Activated T-helper 17 cell treated with anti-CD3 and anti-CD28 coated beads, Interleukin-2, amount 50 U/mL, for 72 hours (primary cell): ENCODE measurements around the gene CD163L1. TPM values are rescaled to one million over a fixed set of nuclear protein-coding genes. Genes with fewer than 3 reads are reported as not detected.

Source experiments
- ATAC-seq: fragments of 150-1000 bp; cut with Tn5 transposase; replicated peaks from 2 replicates; pipeline ENCODE4 v1.10.0; 2021; ENCODE audit warnings: mild to moderate bottlenecking, moderate library complexity
- H3K27ac Mint-ChIP-seq: one replicate; pipeline ENCODE4 v1.8.0; 2022; ENCODE audit warnings: mixed read lengths
- H3K27me3 Mint-ChIP-seq: one replicate; pipeline ENCODE4 v1.8.0; 2022; ENCODE audit warnings: mixed read lengths
- H3K36me3 Mint-ChIP-seq: one replicate; pipeline ENCODE4 v1.8.0; 2022; ENCODE audit warnings: low read depth, mild to moderate bottlenecking, mixed read lengths
- H3K4me1 Mint-ChIP-seq: one replicate; pipeline ENCODE4 v1.8.0; 2022; ENCODE audit warnings: mixed read lengths
- H3K4me3 Mint-ChIP-seq: one replicate; pipeline ENCODE4 v1.8.0; 2022; ENCODE audit warnings: mild to moderate bottlenecking, mixed read lengths
- H3K9me3 Mint-ChIP-seq: one replicate; pipeline ENCODE4 v1.8.0; 2022; ENCODE audit warnings: mixed read lengths
- total RNA-seq, 2 donors: library from RNA; stranded (reverse); gene quantifications; one replicate each; pipeline ENCODE4 v1.2.3, GENCODE V29; 2022

The CD163L1 gene
- total RNA-seq, 2 donors from 2014 or later: not detected

DNA sequence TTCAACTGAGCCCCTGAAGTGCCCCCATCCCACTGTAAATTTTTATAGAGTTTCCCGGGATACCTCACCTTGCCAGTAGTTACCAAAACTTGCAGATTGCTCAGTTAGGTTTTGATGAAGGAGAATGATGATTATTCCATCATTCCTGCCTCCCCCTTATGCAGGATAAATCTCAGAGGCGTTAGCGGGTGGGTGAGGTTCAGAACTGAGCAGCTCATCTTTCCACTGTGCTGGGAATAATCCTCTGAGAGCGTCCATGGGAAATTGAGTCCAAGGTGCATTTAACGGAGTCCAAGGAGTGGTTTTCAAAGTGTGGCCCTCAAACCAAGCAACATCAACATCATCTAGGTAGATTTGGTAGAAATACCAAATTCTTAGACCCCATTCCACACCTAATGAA, 121.4 kb downstream of the CD163L1 start:
- no peak overlapping the region for H3K4me3 Mint-ChIP-seq
- H3K4me1 Mint-ChIP-seq: no peaks in the 10 kb centered on the region
- H3K27me3 Mint-ChIP-seq: no peaks in the 10 kb centered on the region
- no peak for ATAC-seq
- no peaks in the 10 kb centered on the region for H3K36me3 Mint-ChIP-seq
- no peaks in the 10 kb centered on the region for H3K9me3 Mint-ChIP-seq
- H3K27ac Mint-ChIP-seq: no peak overlapping the region

DNA sequence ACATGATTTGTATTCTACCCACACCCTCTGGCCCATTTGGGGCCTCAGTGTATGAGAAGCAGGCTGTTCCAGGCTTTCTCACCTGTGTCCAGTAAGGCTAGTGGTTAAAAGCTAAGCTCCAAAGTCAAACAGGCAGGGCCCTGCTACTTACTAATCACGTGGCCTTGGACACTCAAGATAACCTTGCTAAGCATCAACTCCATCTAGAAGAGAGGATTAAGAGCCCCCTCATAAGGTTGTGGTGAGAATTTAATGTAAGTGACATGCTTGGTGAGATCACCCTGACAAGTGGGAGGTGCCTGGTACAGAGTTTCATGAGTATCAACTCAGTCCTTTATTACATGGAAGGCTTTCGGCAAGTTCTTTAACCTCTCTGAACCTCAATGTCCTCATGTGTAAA, 122.3 kb downstream of the CD163L1 start:
- Mint-ChIP-seq H3K36me3 (no peaks in the 10 kb centered on the region), H3K9me3 (no peaks in the 10 kb centered on the region), H3K4me3 (no peak overlapping the region), H3K4me1 (no peaks in the 10 kb centered on the region), H3K27ac (no peak overlapping the region), H3K27me3 (no peaks in the 10 kb centered on the region)
- no peak for ATAC-seq

DNA sequence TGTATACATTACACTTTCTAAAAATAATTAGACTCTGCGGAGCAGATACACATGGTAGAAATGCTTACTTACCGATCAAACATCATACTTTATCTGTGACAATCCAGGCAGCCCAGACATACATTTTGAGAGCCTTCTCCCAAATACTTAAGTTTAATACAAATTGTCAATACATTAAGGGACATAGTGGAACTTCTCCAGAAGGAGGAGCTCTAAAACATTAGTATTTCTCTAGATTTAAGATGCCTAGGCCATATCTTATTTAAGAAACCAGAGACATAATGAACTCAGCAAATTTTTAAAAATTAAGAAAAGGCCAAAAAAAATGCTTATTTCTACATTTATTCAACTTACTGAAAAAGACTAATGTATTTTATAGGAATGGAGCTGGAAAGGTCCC, 124.0 kb downstream of the CD163L1 start:
- no peaks in the 10 kb centered on the region for H3K36me3 Mint-ChIP-seq
- H3K4me1 Mint-ChIP-seq: no peaks in the 10 kb centered on the region
- H3K4me3 Mint-ChIP-seq: no peak overlapping the region
- H3K9me3 Mint-ChIP-seq: no peaks in the 10 kb centered on the region
- no peaks in the 10 kb centered on the region for H3K27me3 Mint-ChIP-seq
- ATAC-seq: no peak
- H3K27ac Mint-ChIP-seq: no peak overlapping the region

DNA sequence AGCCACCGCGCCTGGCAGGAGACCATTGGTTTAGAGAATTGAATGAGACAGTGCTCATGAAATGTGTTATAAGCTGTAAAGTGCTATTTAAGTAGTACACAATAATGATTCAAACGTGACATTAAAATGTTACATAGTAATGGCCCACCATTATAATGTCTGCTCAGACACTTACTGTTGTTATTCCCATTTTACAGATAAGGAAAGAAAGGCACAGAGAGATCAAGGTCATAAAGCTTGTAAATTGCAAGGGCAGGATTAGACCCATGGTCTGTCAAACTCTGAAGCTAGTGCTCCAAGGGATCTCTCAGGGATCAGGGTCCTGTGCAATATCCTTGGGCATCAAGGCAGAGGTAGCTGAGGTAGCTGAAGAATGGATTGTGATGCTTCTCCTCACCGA, 133.9 kb downstream of the CD163L1 start:
- H3K9me3 Mint-ChIP-seq: no peaks in the 10 kb centered on the region
- H3K4me3 Mint-ChIP-seq: no peak overlapping the region
- H3K4me1 Mint-ChIP-seq: no peaks in the 10 kb centered on the region
- no peaks in the 10 kb centered on the region for H3K36me3 Mint-ChIP-seq
- no peak overlapping the region for H3K27ac Mint-ChIP-seq
- no peak for ATAC-seq
- H3K27me3 Mint-ChIP-seq: no peaks in the 10 kb centered on the region

Other genes starting within 250 kb of the CD163L1 start
- not detected for gene ACSM4, start 140.1 kb downstream of the CD163L1 start, total RNA-seq
- gene CD163, start 59.6 kb upstream of the CD163L1 start, total RNA-seq: not detected
- not detected for gene APOBEC1, start 221.8 kb upstream of the CD163L1 start, total RNA-seq